Activated CD4-positive, CD25-positive, alpha-beta regulatory T cell treated with anti-CD3 and anti-CD28 coated beads, Interleukin-2, amount 50 U/mL, for 16 hours (primary cell): Measurements from ENCODE around the gene CD38.
"Not testable (repeated sequence)": the region's sequence is repeated elsewhere in the genome, so short reads cannot be mapped to it uniquely, and the experiment has no call there.

Source experiments
- DNase-seq: peaks from one replicate; pipeline ENCODE4 v3.0.0-alpha.2; 2020; ENCODE audit warnings: low read depth, low spot score

The CD38 gene

DNA sequence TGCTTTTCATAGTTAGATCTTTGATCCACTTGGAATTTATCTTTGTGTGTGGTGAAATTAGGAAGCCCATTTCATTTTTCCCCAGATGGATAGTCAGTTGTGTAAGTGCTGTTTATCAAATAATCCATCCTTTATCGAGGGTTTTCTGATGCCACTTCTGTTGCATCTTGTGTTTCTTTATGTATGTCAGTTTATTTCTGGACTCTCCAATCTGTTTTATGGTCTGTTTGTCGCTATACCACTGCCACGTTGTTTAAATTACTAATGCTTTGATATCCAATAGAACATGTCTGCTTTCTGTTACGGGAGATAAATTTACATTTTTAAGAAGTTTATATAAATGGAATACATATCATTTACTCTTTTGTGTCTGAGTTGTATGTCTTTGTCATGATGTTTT is 21.0 kb downstream of the CD38 start:
- no peak for DNase-seq

DNA sequence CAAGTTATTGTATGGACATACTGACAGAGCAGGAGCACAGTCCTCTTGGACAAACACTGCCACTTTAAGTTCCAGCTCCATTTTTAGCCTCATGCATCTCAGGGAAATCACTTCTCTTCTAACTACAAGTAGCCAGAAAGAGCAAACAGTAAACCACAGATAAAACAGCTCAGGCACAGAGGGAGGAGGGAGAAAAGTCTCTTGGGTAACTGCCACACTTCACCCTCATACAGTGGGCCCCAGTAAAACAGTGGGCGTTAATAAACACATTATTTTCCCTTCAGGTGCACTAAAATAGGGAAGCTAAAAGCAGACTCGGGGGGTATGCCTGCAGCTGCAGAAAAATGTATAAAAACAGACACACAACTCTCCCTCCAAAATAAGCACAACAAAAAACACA is 21.6 kb downstream of the CD38 start:
- no peak for DNase-seq

DNA sequence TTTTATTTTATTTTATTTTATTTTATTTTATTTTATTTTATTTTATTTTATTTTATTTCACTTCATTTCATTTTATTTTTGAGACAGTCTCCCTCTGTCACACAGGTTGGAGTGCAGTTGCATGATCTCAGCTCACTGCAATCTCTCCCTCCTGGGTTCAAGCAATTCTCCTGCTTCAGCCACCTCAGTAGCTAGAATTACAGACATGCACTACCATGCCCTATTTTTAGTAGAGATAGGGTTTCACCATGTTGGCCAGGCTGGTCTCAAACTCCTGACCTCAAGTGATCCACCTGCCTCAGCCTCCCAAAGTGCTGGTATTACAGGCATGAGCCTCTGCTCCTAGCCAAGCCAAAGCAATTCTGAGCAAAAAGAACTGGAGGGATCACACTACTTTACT is 24.4 kb downstream of the CD38 start:
- DNase-seq, result not testable (repeated sequence)

DNA sequence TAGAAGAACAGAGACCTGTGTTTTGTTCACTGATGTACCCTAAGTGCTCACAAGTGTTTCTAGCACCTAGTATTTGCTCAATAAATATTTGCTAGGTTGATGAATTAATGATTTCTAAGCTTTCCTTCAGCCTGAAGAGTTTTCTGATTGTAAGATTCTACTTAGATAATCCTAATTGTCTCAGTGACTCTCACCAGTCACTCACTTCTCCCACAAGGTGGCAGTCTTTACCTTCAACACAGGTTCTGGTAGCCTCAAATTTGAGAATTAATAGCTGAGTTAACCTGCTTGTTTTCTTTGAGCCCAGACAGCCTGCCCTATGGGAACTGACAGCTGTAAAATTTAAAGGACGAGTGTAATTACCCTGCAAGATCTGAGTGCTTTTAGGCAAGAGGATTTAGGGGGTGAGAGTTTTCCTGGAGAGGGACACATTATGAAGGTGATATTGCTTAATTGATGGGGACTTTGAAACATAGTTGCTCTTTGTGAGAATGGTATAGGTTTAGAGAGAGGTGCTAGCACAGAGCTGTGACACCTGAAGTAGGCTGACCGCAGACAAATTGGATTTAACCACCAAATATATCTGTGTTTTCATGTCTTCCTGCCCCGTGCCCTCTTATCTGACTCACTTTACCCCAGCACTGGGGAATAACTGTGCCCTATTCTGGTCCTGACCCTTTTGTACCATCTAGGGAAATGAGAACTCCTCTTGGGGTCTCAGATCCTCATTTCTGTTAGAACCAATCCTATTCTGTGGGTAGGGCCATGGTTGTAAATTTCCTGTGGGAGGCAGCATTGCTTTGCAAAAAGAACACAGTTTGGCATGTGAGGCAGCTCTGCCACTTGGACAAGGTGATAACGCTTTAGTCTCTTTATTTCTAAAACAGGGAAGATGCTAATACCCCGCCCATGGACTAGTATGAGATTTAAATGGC is 27.7 kb downstream of the CD38 start:
- peak; percentile 26 for DNase-seq

DNA sequence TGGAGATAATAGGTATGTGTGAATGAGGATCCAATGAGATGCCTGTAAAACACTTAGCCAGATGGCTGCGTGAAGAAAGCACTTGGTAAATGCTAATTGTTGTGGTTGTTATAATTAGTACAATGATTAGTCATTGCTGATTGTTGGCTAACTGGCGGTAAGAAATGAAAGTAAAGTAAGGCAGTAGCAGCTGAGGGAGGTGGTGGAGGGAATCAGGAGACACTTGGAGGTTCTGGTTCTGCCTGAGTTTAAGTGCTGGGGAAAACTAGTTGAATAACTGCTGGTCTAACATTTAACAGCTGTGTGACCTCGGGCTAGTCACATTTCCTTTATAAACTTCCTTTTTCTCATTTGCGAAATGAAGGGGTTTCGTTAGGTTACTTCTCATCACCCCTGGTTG is 30.9 kb downstream of the CD38 start:
- DNase-seq, result no peak

DNA sequence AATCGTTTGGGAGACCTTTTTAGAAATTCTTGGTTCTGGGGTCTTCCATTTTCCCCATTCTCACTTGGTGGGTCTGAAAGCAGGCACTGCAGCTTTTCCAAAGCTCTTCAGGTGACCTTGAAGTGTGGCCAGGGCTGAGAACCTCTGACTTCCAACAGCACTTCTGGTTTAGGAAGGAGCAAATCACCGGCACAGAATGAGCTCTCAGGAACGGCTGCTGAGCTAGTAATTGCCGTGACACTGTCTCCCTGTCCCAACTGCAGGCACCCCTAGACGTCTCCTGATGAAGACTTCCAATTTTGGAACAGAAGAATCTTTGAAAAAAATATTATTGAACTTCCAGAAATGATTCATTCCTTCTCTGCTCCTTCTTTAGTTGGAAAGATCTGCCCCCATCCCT is 31.3 kb downstream of the CD38 start:
- no peak for DNase-seq

DNA sequence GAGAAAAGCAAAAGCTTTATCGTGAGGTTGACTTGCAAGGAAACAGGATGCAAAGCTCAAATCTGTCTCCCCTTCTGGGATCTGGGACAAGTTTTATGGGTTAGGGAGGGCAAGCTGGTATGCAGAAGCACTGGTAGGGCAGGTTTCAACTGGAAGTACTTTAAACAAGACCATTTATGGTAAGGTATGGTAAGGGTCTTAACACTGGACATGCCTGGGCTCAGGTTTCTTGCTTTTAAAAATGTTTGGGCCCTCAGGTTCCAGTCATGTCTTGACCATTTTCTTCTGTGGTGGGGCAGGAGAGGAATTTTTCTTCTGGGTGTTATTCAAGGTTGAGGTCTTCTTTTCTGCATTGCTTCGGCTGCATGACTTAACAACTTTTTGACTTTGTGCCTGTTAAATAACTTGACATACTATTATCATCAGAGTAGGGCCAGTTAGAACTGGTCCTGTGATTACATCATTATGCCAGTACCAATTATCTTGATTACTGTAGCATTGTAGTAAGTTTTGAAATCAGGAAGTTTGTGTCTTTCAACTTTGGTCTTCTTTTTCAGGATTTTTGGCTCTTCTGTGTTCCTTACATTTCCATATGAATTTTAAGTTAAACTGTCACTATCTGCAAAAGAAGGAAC is 33.7 kb downstream of the CD38 start:
- no peak for DNase-seq

DNA sequence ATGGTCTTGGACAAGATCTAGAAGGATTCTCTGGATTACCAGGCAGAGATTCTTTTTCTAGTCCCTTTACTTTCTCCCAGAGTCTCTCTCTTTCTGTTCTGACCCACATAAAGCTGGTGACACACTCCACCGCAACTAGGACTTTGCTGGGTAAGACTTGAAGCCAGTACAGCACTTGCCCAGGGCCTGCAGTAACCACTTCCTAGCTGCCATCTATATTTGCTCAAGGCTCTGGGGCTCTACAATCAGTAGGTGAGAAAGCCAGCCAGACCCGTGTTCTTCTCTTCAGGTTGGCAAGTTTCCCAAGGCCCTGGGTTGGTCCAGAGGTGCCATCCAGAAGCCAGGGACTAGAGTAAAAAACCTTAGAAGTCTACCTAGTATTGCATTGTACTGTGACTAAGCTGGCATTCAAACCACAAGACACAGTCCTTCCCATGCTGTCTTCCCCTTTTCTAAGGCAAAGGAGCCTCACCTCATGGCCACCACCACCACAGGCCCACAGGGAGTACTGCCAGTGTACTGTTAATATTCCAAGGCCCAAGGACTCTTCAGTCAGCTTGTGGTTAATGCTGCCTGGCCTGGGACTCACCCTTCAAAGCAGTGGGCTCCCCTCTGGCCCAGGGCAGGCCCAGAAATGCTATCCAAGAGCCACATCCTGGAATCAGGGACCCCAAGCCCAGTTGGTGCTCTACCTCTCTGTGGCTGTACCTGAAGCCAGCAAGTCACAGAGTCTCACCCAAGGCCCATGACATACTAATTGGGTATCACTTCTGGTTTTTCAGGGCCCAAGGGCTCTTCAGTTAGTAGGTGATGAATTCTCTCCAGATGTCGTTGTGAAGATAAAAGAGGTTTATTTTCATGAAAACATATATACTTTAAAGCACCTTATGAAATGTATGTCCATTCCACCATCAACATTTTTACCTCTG is 54.7 kb downstream of the CD38 start:
- DNase-seq, result no peak

DNA sequence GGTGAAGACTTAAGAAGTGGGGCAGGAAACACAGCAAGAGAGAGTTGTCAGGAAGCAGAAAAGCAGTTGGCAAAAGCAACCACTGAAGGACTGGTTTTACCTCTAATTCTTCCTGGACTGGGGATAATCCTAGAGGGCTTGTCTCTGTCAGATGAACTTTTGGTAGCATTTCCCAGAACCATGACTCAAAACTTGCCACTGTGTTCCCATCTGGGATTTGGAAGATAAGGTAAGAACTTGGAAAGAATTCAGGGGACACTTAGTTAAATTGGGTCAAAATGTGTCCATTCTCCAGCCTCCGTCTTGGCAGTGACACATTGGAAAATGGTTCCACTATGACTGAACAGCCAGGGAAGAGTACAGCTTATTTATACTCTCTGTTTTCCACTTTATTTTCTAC is 55.7 kb downstream of the CD38 start:
- no peak for DNase-seq

DNA sequence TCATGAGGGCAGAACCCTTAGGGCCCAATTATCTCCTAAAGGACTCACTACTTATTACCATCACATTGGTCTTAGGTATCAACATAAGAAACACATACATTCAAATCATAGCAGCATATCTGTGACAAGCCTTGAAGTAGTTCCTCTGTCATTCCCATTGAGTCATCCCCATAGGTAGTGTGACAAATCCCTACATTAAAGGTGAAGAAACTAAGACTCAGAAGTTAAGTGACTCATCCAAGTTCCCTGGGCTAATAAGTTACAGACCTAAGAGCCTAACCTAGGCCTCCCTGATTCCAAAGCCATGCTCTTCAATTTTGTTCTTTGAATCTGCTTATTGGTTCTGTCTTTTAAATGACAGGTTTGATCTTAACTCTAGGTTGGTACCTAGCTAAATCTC is 58.2 kb downstream of the CD38 start:
- DNase-seq, result no peak

DNA sequence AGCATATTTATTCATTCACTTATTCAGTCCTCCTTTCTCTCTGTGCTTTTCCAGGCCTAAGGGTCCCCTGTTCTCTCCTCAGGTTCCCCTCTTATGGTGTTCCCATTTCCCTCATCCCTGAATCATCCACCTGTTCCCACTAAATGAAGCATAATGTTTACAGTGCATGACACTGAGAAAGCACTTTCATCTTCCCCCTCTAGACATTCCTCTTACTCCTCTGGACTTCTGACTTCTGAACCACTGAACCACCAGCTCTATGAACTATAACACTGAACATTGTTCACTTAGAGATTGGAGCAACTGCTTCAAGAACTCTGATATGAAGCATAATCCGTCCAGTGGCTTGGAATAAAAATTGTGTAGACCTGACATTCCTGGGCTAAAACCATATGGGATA is 59.5 kb downstream of the CD38 start:
- no peak for DNase-seq

DNA sequence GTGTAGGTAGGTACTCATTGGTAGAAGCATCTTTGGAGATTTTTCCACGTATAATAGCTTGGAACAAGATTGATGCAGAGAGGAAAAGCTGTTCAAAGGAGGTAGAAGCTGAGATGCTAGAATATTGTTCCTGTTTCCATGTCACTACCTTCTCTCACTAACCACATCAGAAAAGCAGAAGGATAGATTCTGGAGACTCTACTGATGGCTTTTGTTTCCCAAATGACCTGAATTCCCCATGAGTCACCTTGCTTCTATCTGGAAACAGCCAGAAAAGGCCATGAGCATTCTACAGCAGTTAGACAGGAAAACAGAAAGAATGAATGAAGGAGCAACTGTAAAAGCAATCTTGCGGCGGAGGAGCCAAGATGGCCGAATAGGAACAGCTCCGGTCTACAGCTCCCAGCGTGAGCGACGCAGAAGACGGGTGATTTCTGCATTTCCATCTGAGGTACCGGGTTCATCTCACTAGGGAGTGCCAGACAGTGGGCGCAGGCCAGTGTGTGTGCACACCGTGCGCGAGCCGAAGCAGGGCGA is 63.1 kb downstream of the CD38 start:
- DNase-seq, result not testable (repeated sequence)

DNA sequence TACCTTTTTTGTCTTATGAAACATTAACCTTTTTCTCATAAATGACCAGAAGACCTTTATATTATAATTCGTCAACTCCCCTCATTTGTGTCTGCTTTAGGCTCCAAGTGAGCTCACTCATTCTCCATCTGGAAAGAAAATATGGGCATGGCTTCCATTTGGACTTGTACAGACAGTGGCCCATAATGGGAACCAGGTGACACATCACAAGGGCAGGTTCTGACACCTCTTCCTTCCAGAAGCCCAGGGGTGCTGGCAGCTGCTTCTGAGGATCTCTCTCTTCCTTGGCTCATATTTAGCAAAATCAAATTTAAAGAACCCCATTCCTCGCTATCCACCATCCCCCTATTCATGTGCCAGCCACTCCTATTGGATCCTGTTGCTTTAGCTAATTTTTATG is 69.6 kb downstream of the CD38 start:
- no peak for DNase-seq

DNA sequence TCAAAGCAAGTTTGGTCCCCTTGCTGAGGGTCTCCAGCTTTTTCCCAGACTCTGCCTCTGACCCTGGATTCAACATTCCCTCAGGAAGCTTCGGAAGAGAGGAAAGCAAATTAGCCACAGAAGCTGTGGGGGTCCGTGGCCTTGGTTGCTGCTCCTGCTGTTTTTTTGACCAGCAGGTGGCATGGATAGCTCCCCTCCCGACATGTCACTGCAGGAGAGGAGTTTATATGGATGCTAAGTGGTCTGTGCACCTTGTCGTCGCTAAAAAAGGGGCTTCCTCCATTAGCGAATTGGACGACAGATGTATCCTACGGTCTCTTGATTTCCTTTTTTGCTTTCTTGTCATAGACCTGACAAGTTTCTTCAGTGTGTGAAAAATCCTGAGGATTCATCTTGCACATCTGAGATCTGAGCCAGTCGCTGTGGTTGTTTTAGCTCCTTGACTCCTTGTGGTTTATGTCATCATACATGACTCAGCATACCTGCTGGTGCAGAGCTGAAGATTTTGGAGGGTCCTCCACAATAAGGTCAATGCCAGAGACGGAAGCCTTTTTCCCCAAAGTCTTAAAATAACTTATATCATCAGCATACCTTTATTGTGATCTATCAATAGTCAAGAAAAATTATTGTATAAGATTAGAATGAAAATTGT is 70.2 kb downstream of the CD38 start:
- DNase-seq, result no peak

DNA sequence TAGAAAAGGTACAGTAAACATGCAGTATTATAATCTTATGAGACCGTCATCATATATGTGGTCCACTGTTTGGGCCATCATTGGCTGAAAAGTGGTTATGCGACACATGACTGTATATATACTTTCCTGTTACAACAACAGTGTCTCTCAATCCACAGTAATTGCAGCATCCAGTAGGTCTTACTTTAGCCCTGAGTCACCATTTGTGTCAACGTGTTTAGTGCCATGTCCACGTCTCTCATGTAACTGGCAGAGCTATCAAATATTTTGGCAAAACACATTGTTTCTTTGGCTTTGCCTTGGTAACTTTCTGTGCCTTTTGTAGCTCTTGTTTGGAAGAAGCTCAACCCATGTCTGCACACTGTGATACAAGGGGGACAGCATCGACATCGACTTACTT is 73.8 kb downstream of the CD38 start:
- DNase-seq, result no peak

DNA sequence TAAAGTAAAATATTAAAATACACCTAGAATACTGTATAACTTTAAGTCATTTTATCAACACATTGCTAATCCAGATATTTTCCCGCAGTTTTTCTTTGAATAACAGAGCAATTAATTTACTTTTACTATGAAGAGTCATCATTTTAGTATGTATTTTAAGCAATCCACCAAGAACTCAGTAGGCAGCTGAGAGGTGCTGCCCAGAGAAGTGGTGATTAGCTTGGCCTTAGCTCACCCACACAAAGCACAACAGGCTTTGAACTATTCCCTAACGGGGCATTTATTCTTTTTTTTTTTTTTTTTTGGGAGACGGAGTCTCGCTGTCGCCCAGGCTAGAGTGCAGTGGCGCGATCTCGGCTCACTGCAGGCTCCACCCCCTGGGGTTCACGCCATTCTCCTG is 74.4 kb downstream of the CD38 start:
- no peak for DNase-seq

DNA sequence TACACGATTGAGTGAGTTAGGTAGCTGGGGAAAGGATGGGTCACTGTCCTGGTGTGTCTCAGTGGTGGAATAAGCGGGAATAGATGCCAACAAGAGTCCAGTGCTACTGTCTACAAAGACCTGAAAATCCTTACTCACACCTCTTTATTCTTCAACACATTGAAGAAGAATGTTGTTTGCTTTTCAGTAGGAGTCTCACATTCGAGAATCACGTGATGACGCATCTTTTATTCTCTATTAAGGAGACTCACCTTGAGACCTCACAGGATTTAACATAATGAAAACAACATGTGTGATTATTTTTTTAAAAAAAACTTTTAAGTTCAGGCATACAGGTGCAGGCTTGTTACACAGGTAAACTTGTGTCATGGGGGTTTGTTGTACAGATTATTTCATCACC is 75.2 kb downstream of the CD38 start:
- DNase-seq, result no peak

DNA sequence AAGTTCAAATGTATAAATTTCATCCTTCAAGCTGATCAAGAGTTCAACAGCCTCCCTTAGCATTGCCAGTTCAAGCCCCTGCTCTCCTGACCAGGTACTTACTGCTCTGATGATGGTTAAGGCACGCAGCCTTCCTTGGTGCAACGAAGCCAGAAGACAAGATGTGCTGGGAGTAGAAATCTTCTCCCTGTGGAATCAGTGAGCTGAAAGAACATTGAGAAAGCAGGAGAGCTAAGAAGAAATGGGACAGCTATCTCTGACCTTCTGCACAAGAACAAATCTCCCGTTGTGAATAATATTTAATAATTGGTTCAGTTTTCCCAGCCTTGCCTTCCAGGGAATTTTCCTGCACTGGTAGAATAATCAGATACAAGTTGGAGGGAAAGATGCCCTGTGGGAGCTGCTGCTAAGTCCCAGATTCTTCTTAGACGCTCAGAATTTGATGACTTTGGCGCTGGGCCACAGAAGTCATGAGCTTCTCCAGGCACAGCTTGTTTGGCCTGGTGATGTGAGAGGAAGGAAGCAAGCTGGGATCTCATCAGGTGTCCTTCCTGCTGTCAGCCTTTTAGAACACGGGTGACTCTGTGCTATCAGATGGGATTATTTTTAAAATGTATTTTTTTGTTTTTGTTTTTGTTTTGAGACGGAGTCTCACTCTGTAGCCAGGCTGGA is 77.8 kb downstream of the CD38 start:
- no peak for DNase-seq

DNA sequence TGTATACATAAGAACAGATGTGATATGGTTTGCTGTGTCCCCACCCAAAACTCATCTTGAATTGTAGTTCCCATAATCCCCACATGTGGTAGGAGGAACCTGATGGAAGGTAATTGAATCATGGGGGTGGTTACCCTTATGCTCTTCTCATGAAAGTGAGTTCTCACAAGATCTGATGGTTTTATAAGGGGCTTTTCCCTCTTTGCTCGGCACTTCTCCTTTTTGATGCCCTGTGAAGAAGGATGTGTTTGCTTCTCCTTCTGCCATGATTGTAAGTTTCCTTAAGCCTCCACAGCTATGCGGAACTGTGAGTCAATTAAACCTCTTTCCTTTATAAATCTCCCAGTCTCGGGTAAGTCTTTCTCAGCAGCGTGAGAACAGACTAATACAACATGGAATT is 83.1 kb downstream of the CD38 start:
- not testable (repeated sequence) for DNase-seq

DNA sequence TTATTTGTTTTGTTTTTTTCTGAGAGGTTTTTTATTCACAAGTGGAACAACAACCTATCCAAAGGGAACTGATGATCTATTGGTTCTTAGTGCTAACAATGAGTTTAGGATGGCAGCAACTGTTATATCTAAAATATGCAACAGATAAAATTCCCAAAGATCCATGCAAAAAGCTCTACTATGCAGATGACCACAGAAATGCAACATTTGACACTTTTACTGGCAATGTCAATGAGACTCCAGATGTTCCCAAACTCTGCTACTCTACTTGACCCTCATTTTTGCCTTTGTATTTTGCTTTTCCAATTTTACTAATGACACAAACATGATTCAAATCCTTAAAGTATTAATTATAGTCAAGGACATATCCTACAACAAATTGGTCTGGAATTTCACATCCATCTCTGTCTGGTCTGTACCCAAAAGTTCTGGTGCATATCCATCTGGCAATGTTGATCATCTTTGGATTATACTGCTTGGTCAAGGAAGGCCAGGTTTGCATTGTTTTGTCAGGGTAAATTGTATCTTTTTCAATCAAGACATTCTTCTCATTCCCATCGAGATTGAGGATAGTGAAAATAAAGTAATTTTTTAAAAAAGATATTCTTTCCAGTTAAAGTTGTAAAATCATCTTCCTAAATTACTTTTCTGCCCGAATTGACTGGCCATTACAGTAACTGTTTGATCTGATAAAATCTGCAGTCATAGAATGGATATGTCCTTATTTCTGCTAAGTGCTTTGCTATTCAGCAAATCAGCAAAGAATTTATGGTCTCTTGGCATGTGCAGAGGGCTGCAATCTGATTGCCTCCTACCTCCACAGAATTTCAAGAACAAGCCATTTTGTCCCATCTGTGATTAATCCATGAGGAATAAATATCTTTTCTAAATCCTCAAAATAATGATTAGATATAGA is 86.8 kb downstream of the CD38 start:
- no peak for DNase-seq
